Measurements from ENCODE around the gene ZBED2.

- no peak for TF ChIP-seq CTCF (IDR thresholded peaks at IDR 0.05)
- TF ChIP-seq USF2 (IDR thresholded peaks at IDR 0.05; ENCODE audit: borderline replicate concordance, low read depth, low read length), result no peak
- no peak for TF ChIP-seq POLR2AphosphoS5 (IDR thresholded peaks at IDR 0.05; ENCODE audit: low read depth, low read length)
- TF ChIP-seq ZBTB33 (IDR thresholded peaks at IDR 0.05; ENCODE audit: borderline replicate concordance, low read depth), result no peak
- TF ChIP-seq REST (IDR thresholded peaks at IDR 0.05; ENCODE audit: low read depth, low read length), result no peak
- TF ChIP-seq MAX (IDR thresholded peaks at IDR 0.05; ENCODE audit: low read depth), result no peak
- no peak for TF ChIP-seq SIN3A (IDR thresholded peaks at IDR 0.05; ENCODE audit: borderline replicate concordance, low read depth, low read length)
- TF ChIP-seq CHD2 (IDR thresholded peaks at IDR 0.05; ENCODE audit: low read length, partially characterized antibody), result no peak
- TF ChIP-seq IRF3 (IDR thresholded peaks at IDR 0.05; ENCODE audit: low read depth, low read length), result no peak
- no peak for TF ChIP-seq FOSL2 (IDR thresholded peaks at IDR 0.05; ENCODE audit: borderline replicate concordance, low read depth)
- no peak for TF ChIP-seq JUND (IDR thresholded peaks at IDR 0.05)
- TF ChIP-seq TEAD4 (IDR thresholded peaks at IDR 0.05; ENCODE audit: borderline replicate concordance, insufficient read depth), result no peak
- no peak for TF ChIP-seq EP300 (IDR thresholded peaks at IDR 0.05; ENCODE audit: borderline replicate concordance in 1 of 2, low read depth in 1 of 2, low read length in 1 of 2)
These were observed 22.9 kb upstream of the ZBED2 start for GRCh38 chr3:111617912-111618601.

Data from SK-N-SH (cell line).